OCI-LY3 (cell line): Measurements from ENCODE around the gene OR5K2.

Source experiments
- H2AFZ ChIP-seq: fragments of 200-600, 300-600 bp; shearing (Covaris generic); 2 replicates; pipeline ENCODE4 v1.6.0; 2014; ENCODE audit warnings: antibody characterized with exemption, low read depth, low read length
- H3K27ac ChIP-seq: fragments of 200-600, 300-600 bp; sonication (generic); 2 replicates; pipeline ENCODE4 v1.5.1; 2014; ENCODE audit warnings: mild to moderate bottlenecking, low read length, moderate library complexity, mixed read lengths
- H3K27me3 ChIP-seq: fragments of 200-600, 300-600 bp; sonication (generic); 2 replicates; pipeline ENCODE4 v1.6.1; 2014; ENCODE audit warnings: low read depth, low read length, mixed read lengths
- H3K36me3 ChIP-seq: fragments of 200-600, 300-600 bp; sonication (generic); replicated peaks from 2 replicates; pipeline ENCODE3; 2014; ENCODE audit warnings: low read depth, low read length, mixed read lengths
- H3K4me1 ChIP-seq: fragments of 300-600, 200-600 bp; sonication (generic); 2 replicates; pipeline ENCODE4 v1.6.1; 2014; ENCODE audit warnings: low read length, mixed read lengths
- H3K4me2 ChIP-seq: fragments of 200-600, 300-600 bp; sonication (generic); 2 replicates; pipeline ENCODE4 v1.6.1; 2014; ENCODE audit warnings: low read length, mixed read lengths
- H3K4me3 ChIP-seq: fragments of 300-600, 200-600 bp; sonication (generic); 2 replicates; pipeline ENCODE4 v1.5.1; 2014; ENCODE audit warnings: antibody characterized with exemption, mild to moderate bottlenecking, low read length, moderate library complexity
- H3K79me2 ChIP-seq: fragments of 300-600, 200-600 bp; shearing (Covaris generic); 2 replicates; pipeline ENCODE4 v1.6.1; 2014; ENCODE audit warnings: mild to moderate bottlenecking, low read length, mixed read lengths
- H3K9ac ChIP-seq: fragments of 300-600, 200-600 bp; shearing (Covaris generic); 2 replicates; pipeline ENCODE4 v1.6.0; 2014; ENCODE audit warnings: mild to moderate bottlenecking, low read length, moderate library complexity
- H3K9me3 ChIP-seq: fragments of 200-600, 300-600 bp; shearing (Covaris generic); 2 replicates; pipeline ENCODE4 v1.6.1; 2014; ENCODE audit warnings: low read length, mixed read lengths; ENCODE audit not compliant: insufficient read depth
- H4K20me1 ChIP-seq: fragments of 200-600, 300-600 bp; sonication (generic); 2 replicates; pipeline ENCODE4 v1.6.1; 2016; ENCODE audit warnings: low read length, mixed read lengths; ENCODE audit not compliant: insufficient read depth
- EZH2phosphoT487 ChIP-seq: fragments of 200-600 bp; shearing (Covaris generic); IDR thresholded peaks from 2 replicates; pipeline ENCODE4 v1.6.1; 2018; ENCODE audit warnings: antibody characterized with exemption, mixed run types, low read depth
- TF ChIP-seq, protein P1 (sequence below): fragments of 200-600, 300-600 bp; sonication (generic); IDR thresholded peaks from 2 replicates; pipeline ENCODE4 v1.5.1; 2014; ENCODE audit warnings: antibody characterized with exemption, low read length, low read depth

Gene OR5K2

DNA sequence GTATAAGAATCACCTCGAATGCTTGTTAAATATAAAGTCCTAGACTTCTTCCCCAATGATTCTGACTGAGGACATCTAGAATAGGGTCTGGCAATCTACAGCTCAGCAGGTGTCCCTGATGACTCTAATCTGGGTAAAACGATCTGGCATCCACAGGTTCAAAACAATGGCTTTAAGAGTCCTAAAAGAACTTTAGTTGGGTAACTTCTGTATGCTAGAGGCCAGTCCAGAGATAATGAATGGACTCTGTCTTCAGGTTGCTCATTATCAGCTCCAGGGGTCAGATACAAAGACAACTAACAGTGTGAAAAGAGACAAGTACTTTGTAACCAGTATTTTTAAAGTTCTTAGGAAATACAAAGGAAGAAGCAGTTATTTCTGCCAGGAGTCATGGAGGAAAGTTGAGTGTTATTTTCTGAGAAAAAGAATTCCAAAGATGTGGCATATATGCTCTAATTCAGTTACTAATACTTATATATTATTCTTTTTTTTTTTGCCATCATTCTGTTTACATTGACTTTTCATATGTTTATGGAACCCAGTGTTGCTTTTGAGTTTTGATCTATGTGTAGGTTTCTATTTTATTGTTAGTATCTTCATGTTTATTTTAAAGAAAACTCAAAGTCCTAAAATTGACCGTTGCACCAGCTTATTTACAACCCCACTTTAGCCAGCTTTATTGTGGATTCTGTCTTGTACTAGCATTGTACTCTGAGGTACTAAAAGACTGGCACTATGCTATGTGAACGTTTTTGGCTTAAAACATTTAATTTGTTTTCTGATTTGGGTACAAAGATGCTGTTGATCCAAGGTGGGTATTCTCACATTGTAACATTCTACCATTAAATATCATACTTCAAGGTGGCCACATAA lies 31.2 kb downstream of the OR5K2 start:
- no peaks in the 10 kb centered on the region for H3K36me3 ChIP-seq
- H2AFZ ChIP-seq = no peak overlapping the region
- no peak overlapping the region for H3K9ac ChIP-seq
- H3K4me1 ChIP-seq = peaks cover 33% of the 10 kb centered on the region
- H3K79me2 ChIP-seq = no peaks in the 10 kb centered on the region
- H3K9me3 ChIP-seq = no peaks in the 10 kb centered on the region
- H4K20me1 ChIP-seq = no peaks in the 10 kb centered on the region
- no peak overlapping the region for H3K4me2 ChIP-seq
- no peak overlapping the region for H3K4me3 ChIP-seq
- no peak for TF ChIP-seq EZH2phosphoT487
- TF ChIP-seq, protein P1, sequence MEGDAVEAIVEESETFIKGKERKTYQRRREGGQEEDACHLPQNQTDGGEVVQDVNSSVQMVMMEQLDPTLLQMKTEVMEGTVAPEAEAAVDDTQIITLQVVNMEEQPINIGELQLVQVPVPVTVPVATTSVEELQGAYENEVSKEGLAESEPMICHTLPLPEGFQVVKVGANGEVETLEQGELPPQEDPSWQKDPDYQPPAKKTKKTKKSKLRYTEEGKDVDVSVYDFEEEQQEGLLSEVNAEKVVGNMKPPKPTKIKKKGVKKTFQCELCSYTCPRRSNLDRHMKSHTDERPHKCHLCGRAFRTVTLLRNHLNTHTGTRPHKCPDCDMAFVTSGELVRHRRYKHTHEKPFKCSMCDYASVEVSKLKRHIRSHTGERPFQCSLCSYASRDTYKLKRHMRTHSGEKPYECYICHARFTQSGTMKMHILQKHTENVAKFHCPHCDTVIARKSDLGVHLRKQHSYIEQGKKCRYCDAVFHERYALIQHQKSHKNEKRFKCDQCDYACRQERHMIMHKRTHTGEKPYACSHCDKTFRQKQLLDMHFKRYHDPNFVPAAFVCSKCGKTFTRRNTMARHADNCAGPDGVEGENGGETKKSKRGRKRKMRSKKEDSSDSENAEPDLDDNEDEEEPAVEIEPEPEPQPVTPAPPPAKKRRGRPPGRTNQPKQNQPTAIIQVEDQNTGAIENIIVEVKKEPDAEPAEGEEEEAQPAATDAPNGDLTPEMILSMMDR = no peak
- no peak overlapping the region for H3K27ac ChIP-seq
- H3K27me3 ChIP-seq = peaks cover 36% of the 10 kb centered on the region

DNA sequence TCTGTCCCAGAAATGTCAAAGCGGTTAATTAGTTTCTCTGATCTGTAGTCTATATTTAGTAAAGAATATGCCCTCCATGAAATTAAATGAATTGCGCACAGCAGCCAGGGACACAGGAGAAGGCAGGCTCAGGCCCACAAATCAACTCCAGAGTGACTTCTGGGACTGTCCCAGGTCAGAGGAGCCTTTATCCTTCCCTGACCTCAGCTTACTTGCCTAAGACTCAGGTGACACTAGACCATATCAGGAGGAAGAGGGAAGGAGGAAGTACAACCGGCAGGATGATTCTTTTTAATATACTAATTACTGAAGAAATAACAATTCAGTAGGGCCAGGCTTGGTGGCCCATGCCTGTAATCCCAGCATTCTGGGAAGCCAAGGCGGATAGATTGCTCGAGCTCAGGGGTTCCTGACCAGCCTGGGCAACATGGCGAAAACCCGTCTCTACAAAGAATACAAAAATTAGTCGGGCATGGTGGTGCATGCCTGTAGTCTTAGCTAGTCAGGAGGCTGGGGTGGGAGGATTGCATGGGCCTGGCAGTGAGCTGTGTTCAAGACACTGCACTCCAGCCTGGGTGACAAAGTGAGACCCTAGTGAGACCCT lies 32.5 kb downstream of the OR5K2 start:
- no peak overlapping the region for H3K9ac ChIP-seq
- H3K36me3 ChIP-seq = no peaks in the 10 kb centered on the region
- H3K4me2 ChIP-seq = peak overlapping the region; percentile 28; the same call in 1 of the 2 replicates
- no peaks in the 10 kb centered on the region for H3K9me3 ChIP-seq
- H3K4me1 ChIP-seq = peaks cover 33% of the 10 kb centered on the region
- no peak overlapping the region for H2AFZ ChIP-seq
- peaks cover 43% of the 10 kb centered on the region for H3K27me3 ChIP-seq
- no peaks in the 10 kb centered on the region for H4K20me1 ChIP-seq
- H3K79me2 ChIP-seq = no peaks in the 10 kb centered on the region
- H3K4me3 ChIP-seq = no peak overlapping the region
- TF ChIP-seq, protein P1 = no peak
- TF ChIP-seq EZH2phosphoT487 = no peak
- H3K27ac ChIP-seq = no peak overlapping the region

DNA sequence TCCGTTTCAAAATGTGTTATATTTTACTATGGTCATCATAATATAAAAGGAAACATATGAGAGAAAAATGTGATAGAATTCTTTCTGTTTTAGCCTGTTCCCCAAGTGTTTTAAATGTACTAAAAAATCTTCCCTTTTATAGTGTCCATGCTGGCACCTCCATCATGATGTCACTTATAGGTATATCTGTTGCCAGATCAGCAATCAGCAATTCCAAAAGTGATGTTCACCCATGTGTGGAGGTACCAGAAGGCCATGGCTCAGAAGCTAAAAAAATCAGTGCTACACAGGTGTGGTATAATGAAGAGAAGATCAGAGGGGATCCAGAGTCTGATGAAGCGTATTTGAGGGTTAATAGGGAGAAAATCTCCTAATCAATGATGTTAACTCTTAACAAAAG lies 33.2 kb downstream of the OR5K2 start:
- Histone ChIP-seq H3K27ac (no peak overlapping the region), H3K4me2 (no peak overlapping the region), H4K20me1 (no peaks in the 10 kb centered on the region), H3K9me3 (no peaks in the 10 kb centered on the region), H3K9ac (no peak overlapping the region), H3K4me1 (peaks cover 33% of the 10 kb centered on the region), H3K79me2 (no peaks in the 10 kb centered on the region), H2AFZ (no peak overlapping the region), H3K27me3 (peaks cover 39% of the 10 kb centered on the region), H3K4me3 (no peak overlapping the region), H3K36me3 (no peaks in the 10 kb centered on the region)
- TF ChIP-seq EZH2phosphoT487 = no peak

DNA sequence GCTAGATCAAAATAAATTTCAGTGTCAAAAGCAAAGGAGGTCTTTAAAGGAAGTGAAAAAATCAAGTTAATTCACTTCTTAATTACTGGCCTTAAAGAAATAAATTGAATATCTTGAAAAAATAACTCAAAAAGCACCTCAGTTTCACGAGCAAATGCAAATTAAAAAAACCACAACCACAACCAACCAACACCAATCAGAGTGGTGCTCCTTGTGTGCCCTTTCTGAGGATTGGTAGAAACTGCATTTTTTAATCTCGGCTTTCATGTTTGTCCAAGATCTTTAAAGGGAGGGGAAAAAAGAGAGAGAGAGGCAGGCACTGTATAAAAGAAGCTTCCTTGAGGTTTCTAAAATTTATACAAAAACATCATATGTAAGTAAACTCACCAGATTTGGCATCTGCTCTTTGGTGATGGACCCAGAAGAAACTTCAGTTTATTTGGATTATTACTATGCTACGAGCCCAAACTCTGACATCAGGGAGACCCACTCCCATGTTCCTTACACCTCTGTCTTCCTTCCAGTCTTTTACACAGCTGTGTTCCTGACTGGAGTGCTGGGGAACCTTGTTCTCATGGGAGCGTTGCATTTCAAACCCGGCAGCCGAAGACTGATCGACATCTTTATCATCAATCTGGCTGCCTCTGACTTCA lies 34.3 kb downstream of the OR5K2 start, which contains the start of gene GPR15:
Gene GPR15 (plus strand): TSS at position 357 of the 653 bp plus-strand sequence. CDS start 56 bp downstream, at position 413.
- Histone ChIP-seq H3K4me2 (peak within 1 kb of the TSS; percentile 39), H3K27ac (no peak within 1 kb of the TSS), H2AFZ (no peak within 1 kb of the TSS), H3K4me3 (peak within 1 kb of the TSS; percentile 19; the same call in 1 of the 2 replicates), H3K27me3 (peaks cover 41% of the 10 kb centered on the region), H4K20me1 (no peaks in the 10 kb centered on the region; the same call in 1 of the 2 replicates), H3K4me1 (peaks cover 41% of the 10 kb centered on the region), H3K9ac (no peak within 1 kb of the TSS), H3K9me3 (no peaks in the 10 kb centered on the region), H3K36me3 (no peaks in the 10 kb centered on the region), H3K79me2 (no peaks in the 10 kb centered on the region)
- no peak for TF ChIP-seq EZH2phosphoT487
- TF ChIP-seq, protein P1 = no peak
